GM23338 (cell line): ENCODE results near the gene ZBTB7C. TPM values are rescaled to one million over a fixed set of nuclear protein-coding genes. Genes with fewer than 3 reads are reported as not detected.

ENCODE experiments used
- EZH2phosphoT487 ChIP-seq: fragments of 200-600 bp; sonication (generic); IDR thresholded peaks from one replicate; pipeline ENCODE4 v1.8.1; 2018; ENCODE audit warnings: antibody characterized with exemption; ENCODE audit not compliant: unreplicated experiment
- REST ChIP-seq: IDR thresholded peaks from one replicate; pipeline ENCODE4 v1.6.1; 2018; ENCODE audit warnings: antibody characterized with exemption; ENCODE audit not compliant: unreplicated experiment
- ZNF114 ChIP-seq: fragments of 250-450 bp; sonication (Bioruptor Pico); IDR thresholded peaks from 2 replicates; pipeline ENCODE4 v1.5.0; 2020; ENCODE audit warnings: mild to moderate bottlenecking, moderate library complexity
- ZNF331 ChIP-seq: fragments of 250-450 bp; sonication (Bioruptor Pico); IDR thresholded peaks from 2 replicates; pipeline ENCODE4 v1.5.0; 2020; ENCODE audit warnings: low read depth, mild to moderate bottlenecking, moderate library complexity
- ZNF462 ChIP-seq: fragments of 250-450 bp; sonication (Bioruptor Pico); IDR thresholded peaks from 2 replicates; pipeline ENCODE4 v1.5.0; 2020; ENCODE audit warnings: mild to moderate bottlenecking, moderate library complexity
- polyA plus RNA-seq: library from polyadenylated mRNA; unstranded; fragments of >200 nt; fragmentation: Nextera tagmentation; extraction: Ambion mirVana; gene quantifications from 2 replicates; pipeline ENCODE4 v1.2.1, GENCODE V29; 2016
- total RNA-seq: library from RNA; depleted of rRNA; stranded (reverse); fragments of >200 nt; shearing (Covaris generic); gene quantifications from 2 replicates; pipeline ENCODE4 v1.2.3, GENCODE V29; 2014
- TF ChIP-seq, protein P1 (sequence below): IDR thresholded peaks from 2 replicates; pipeline ENCODE4 v1.6.1; 2016; ENCODE audit warnings: antibody characterized with exemption

ZBTB7C gene
- total and polyA plus RNA-seq, 2 experiments from 2014 or later: 0.03 to 0.14 TPM

GRCh38 chr18:48058486-48058885 is 350.7 kb downstream of the ZBTB7C start (continued):
- TF ChIP-seq REST: no peak
- no peak for TF ChIP-seq ZNF114 (CRISPR knock-in tag)
- no peak for TF ChIP-seq EZH2phosphoT487
- TF ChIP-seq ZNF331: no peak
- TF ChIP-seq, protein P1, sequence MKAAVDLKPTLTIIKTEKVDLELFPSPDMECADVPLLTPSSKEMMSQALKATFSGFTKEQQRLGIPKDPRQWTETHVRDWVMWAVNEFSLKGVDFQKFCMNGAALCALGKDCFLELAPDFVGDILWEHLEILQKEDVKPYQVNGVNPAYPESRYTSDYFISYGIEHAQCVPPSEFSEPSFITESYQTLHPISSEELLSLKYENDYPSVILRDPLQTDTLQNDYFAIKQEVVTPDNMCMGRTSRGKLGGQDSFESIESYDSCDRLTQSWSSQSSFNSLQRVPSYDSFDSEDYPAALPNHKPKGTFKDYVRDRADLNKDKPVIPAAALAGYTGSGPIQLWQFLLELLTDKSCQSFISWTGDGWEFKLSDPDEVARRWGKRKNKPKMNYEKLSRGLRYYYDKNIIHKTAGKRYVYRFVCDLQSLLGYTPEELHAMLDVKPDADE: no peak
- no peak for TF ChIP-seq ZNF462 (CRISPR knock-in tag)
